HEK293T (cell line): ENCODE measurements around the gene SFXN1.

ENCODE experiments used
- BHLHE40 ChIP-seq: fragments of 450-650 bp; IDR thresholded peaks from 2 replicates; pipeline ENCODE4 v1.6.1; 2016; ENCODE audit warnings: mild to moderate bottlenecking, moderate library complexity, borderline replicate concordance
- CTBP1 ChIP-seq: fragments of 450-650 bp; IDR thresholded peaks from 2 replicates; pipeline ENCODE4 v1.6.1; 2016; ENCODE audit warnings: borderline replicate concordance
- LEF1 ChIP-seq: fragments of 450-650 bp; IDR thresholded peaks from 2 replicates; pipeline ENCODE4 v1.6.1; 2017; ENCODE audit warnings: mild to moderate bottlenecking, borderline replicate concordance
- NFRKB ChIP-seq: fragments of 450-650 bp; IDR thresholded peaks from 2 replicates; pipeline ENCODE4 v1.6.1; 2016; ENCODE audit warnings: mild to moderate bottlenecking, moderate library complexity
- SUZ12 ChIP-seq: fragments of 450-650 bp; IDR thresholded peaks from 2 replicates; pipeline ENCODE4 v1.6.1; 2016; ENCODE audit warnings: mild to moderate bottlenecking

- TF ChIP-seq NFRKB: no peak
- no peak for TF ChIP-seq CTBP1
- no peak for TF ChIP-seq BHLHE40
- TF ChIP-seq SUZ12: no peak
- no peak for TF ChIP-seq LEF1
These were observed 70.4 kb downstream of the SFXN1 start for GRCh38 chr5:175548626-175549311.
